GM12801 (cell line): Measurements from ENCODE around the gene MAPK8IP1.

ENCODE experiments used
- TF ChIP-seq, protein P1 (sequence below): IDR thresholded peaks from one replicate; pipeline ENCODE4 v1.5.1; 2011; ENCODE audit warnings: control low read depth; ENCODE audit not compliant: insufficient read length; ENCODE audit errors: extremely low read depth

Gene MAPK8IP1

GRCh38 chr11:45909594-45910475, 24.4 kb downstream of the MAPK8IP1 start:
- TF ChIP-seq, protein P1, sequence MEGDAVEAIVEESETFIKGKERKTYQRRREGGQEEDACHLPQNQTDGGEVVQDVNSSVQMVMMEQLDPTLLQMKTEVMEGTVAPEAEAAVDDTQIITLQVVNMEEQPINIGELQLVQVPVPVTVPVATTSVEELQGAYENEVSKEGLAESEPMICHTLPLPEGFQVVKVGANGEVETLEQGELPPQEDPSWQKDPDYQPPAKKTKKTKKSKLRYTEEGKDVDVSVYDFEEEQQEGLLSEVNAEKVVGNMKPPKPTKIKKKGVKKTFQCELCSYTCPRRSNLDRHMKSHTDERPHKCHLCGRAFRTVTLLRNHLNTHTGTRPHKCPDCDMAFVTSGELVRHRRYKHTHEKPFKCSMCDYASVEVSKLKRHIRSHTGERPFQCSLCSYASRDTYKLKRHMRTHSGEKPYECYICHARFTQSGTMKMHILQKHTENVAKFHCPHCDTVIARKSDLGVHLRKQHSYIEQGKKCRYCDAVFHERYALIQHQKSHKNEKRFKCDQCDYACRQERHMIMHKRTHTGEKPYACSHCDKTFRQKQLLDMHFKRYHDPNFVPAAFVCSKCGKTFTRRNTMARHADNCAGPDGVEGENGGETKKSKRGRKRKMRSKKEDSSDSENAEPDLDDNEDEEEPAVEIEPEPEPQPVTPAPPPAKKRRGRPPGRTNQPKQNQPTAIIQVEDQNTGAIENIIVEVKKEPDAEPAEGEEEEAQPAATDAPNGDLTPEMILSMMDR, result no peak

DNA sequence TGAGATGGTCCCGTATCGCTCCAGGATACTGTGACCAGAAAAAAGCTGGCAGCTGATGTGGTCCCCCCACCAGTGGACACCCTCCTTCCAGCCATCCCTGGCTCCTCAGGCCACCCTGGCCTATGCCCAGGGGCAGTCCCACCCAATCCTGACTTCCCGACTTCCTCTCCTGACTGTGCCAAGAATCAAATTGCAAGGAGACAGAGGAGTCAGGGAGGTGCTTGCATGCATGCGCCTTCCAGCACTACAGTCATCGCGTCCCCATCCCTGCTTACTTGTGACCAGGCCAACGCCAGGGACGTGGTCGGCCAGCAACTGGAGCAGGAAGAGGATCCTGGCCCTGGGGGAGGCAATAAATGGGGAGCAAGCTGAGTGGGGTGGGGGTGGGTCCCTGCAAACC, 25.2 kb downstream of the MAPK8IP1 start:
- TF ChIP-seq, protein P1, result no peak

- TF ChIP-seq, protein P1, result no peak
Observed at GRCh38 chr11:45913514-45913913, 28.1 kb downstream of the MAPK8IP1 start.

- TF ChIP-seq, protein P1, result no peak
Observed at GRCh38 chr11:45913942-45914635, 28.6 kb downstream of the MAPK8IP1 start.

DNA sequence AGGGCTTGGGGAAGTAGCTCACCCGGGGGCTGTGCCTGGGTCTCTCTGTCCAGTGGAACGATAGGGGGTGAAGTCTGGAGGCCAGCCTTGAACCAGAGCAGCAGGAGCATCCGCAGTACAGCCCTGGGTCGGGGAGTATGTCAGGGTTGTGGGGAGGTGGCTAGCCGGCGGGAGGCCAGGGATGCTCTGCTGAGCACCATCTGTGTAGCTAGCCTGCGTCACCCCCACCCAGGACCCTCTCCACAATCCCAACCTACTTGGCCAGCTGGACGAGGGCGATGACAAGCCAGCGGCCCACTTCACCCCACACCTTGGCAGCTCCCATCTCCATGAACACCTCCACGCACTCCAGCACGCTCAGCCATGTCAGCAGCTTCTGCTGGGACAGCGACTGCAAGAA, 30.0 kb downstream of the MAPK8IP1 start:
- TF ChIP-seq, protein P1, result no peak

DNA sequence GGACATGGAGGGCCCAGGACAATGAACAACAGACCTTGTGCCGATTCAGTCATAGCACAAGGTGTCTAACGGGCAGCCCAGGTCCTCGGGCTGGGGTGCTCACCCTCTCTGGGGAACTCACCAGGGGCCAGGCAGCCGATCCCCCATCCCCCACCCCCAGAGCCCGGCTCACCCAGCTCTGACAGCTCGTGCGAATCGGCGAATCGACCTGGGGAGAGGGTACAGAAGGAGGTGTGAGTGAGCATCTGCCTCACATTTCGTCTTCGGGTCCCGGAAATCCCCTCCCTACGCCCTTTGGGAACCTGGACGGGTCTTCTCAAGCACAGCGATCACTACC, 31.8 kb downstream of the MAPK8IP1 start:
- TF ChIP-seq, protein P1, result no peak

GRCh38 chr11:45917623-45918330, 32.3 kb downstream of the MAPK8IP1 start, which contains the start of gene PEX16:
PEX16 (minus strand) TSS chr11:45917877; CDS start chr11:45917811, 66 bp downstream.
- TF ChIP-seq, protein P1, result no peak
